GM12878 (cell line): ENCODE results near the gene MVB12B. TPM values are rescaled to one million over a fixed set of nuclear protein-coding genes. Genes with fewer than 3 reads are reported as not detected.

ENCODE experiments used
- ATAC-seq: fragments of 200-7000 bp; cut with Tn5 transposase; 3 replicates; pipeline ENCODE4 v1.9.1; 2020; ENCODE audit warnings: mild to moderate bottlenecking, moderate library complexity
- BruUV-seq: library from RNA; stranded (reverse); fragments of 400-500 nt; replicated peaks from 2 replicates; lab custom pipeline; 2021; lab: Mats Ljungman, UMichigan
- CTCF ChIA-PET: fragments of 300-600 bp; sonication (Branson Sonifier 250); formaldehyde crosslinking; extraction: SDS; loops from one replicate; lab custom pipeline; 2021; ENCODE audit warnings: inconsistent platforms; lab: Yijun Ruan, JAX
- POLR2A ChIA-PET: fragments of 350-600 bp; formaldehyde crosslinking; extraction: SDS; loops from one replicate; lab custom pipeline; 2021; ENCODE audit warnings: inconsistent platforms; lab: Charles Lee
- RAD21 ChIA-PET: fragments of 300-600 bp; sonication (Branson Sonifier 250); formaldehyde crosslinking; loops from one replicate; lab custom pipeline; 2023; ENCODE audit warnings: antibody characterized with exemption; ENCODE audit not compliant: unreplicated experiment; lab: Charles Lee
- SMC1A ChIA-PET: fragments of 300-600 bp; sonication (Branson Sonifier 250); formaldehyde crosslinking; loops from one replicate; lab custom pipeline; 2023; ENCODE audit not compliant: unreplicated experiment, uncharacterized antibody; lab: Charles Lee
- DNase-seq: peaks from one replicate; pipeline ENCODE4 v3.0.0-alpha.2; 2011; ENCODE audit warnings: low read depth, low spot score
- FAIRE-seq: peaks from 3 replicates; lab custom pipeline; 2011; peaks lifted over from hg19 to GRCh38; lab: Jason Lieb, UNC
- H2AFZ ChIP-seq: 2 replicates; pipeline ENCODE4 v1.6.0; 2011; ENCODE audit warnings: low read depth, low read length, control low read depth; ENCODE audit not compliant: control insufficient read depth
- H3K27ac ChIP-seq: 2 replicates; pipeline ENCODE4 v1.5.1; 2011; ENCODE audit warnings: control low read depth; ENCODE audit not compliant: control insufficient read depth, insufficient read depth
- H3K27me3 ChIP-seq, 2 experiments: replicated peaks in 1 of 2; 2 replicates each; pipeline versions ENCODE4 v1.6.0 to v1.6.1; 2011; ENCODE audit warnings: low read length in 1 of 2; ENCODE audit not compliant: control insufficient read depth in 2 of 2, insufficient read depth in 2 of 2
- H3K36me3 ChIP-seq, 2 experiments: 2 replicates each; pipeline ENCODE4 v1.5.1; 2011; ENCODE audit warnings: low read length in 1 of 2; ENCODE audit not compliant: control insufficient read depth in 2 of 2, insufficient read depth in 2 of 2
- H3K4me1 ChIP-seq: 2 replicates; pipeline ENCODE4 v1.6.1; 2011; ENCODE audit warnings: mild to moderate bottlenecking, low read length, moderate library complexity, mixed read lengths; ENCODE audit not compliant: control insufficient read depth, insufficient read depth
- H3K4me2 ChIP-seq: 2 replicates; pipeline ENCODE4 v1.6.0; 2011; ENCODE audit warnings: control low read depth; ENCODE audit not compliant: control insufficient read depth, insufficient read depth
- H3K4me3 ChIP-seq: fragments of 200-600 bp; sonication (generic); 2 replicates; pipeline ENCODE4 v1.5.1; 2016
- H3K79me2 ChIP-seq: 2 replicates; pipeline ENCODE4 v1.6.0; 2011; ENCODE audit warnings: low read length; ENCODE audit not compliant: control insufficient read depth, insufficient read depth
- H3K9ac ChIP-seq: 2 replicates; pipeline ENCODE4 v1.8.0; 2011; ENCODE audit warnings: low read length, control low read depth, mixed read lengths; ENCODE audit not compliant: control insufficient read depth, insufficient read depth
- H3K9me3 ChIP-seq: replicated peaks from 3 replicates; pipeline ENCODE4 v1.5.1; 2011; ENCODE audit warnings: mild to moderate bottlenecking, low read length; ENCODE audit not compliant: control insufficient read depth, insufficient read depth
- H4K20me1 ChIP-seq: 2 replicates; pipeline ENCODE4 v1.6.0; 2011; ENCODE audit not compliant: control insufficient read depth, insufficient read depth
- BRCA1 ChIP-seq: IDR thresholded peaks from 2 replicates; pipeline ENCODE4 v1.6.1; 2011; ENCODE audit warnings: low read depth, low read length, improper control_type of control experiment
- CHD1 ChIP-seq: IDR thresholded peaks from 2 replicates; pipeline ENCODE4 v1.6.1; 2012; ENCODE audit warnings: low read depth, low read length, improper control_type of control experiment
- CHD2 ChIP-seq: IDR thresholded peaks from 2 replicates; pipeline ENCODE4 v1.6.1; 2011; ENCODE audit warnings: low read depth, low read length, improper control_type of control experiment, borderline replicate concordance
- HCFC1 ChIP-seq: fragments of 150-350 bp; IDR thresholded peaks from 2 replicates; pipeline ENCODE4 v1.6.1; 2014; ENCODE audit warnings: low read length
- IKZF1 ChIP-seq: fragments of 450-650 bp; conservative IDR thresholded peaks from 2 replicates; pipeline ENCODE4 v1.6.1; 2017; ENCODE audit warnings: antibody characterized with exemption, mild to moderate bottlenecking
- IKZF2 ChIP-seq, 2 experiments: fragments of 450-650 bp; IDR thresholded peaks; 2 replicates each; pipeline ENCODE4 v1.6.1; 2017; ENCODE audit warnings: mild to moderate bottlenecking in 2 of 2, moderate library complexity in 2 of 2
- MTA3 ChIP-seq: IDR thresholded peaks from 2 replicates; pipeline ENCODE4 v1.6.1; 2012; ENCODE audit warnings: low read length, inconsistent platforms, borderline replicate concordance
- NFXL1 ChIP-seq: fragments of 450-650 bp; IDR thresholded peaks from 2 replicates; pipeline ENCODE4 v1.6.1; 2017; ENCODE audit warnings: antibody characterized with exemption, mild to moderate bottlenecking, borderline replicate concordance
- PML ChIP-seq: IDR thresholded peaks from 2 replicates; pipeline ENCODE4 v1.6.1; 2012; ENCODE audit warnings: low read length, inconsistent platforms
- RAD21 ChIP-seq: IDR thresholded peaks from 2 replicates; pipeline ENCODE4 v1.6.1; 2011; ENCODE audit warnings: mild to moderate bottlenecking, low read depth, low read length, moderate library complexity; ENCODE audit not compliant: insufficient read depth
- SIX5 ChIP-seq: IDR thresholded peaks from 2 replicates; pipeline ENCODE4 v1.6.1; 2011; ENCODE audit warnings: mild to moderate bottlenecking, low read depth, low read length, moderate library complexity; ENCODE audit not compliant: severe bottlenecking
- SUPT20H ChIP-seq: IDR thresholded peaks from 2 replicates; pipeline ENCODE4 v1.6.1; 2011; ENCODE audit warnings: low read depth, mild to moderate bottlenecking, low read length, moderate library complexity, borderline replicate concordance; ENCODE audit not compliant: control insufficient read depth
- SUZ12 ChIP-seq: fragments of 200-600 bp; sonication (generic); IDR thresholded peaks from one replicate; pipeline ENCODE4 v1.6.1; 2018; ENCODE audit warnings: antibody characterized with exemption, mild to moderate bottlenecking; ENCODE audit not compliant: unreplicated experiment
- ZBED1 ChIP-seq: IDR thresholded peaks from 2 replicates; pipeline ENCODE4 v1.6.1; 2016; ENCODE audit warnings: borderline replicate concordance
- ZBTB11 ChIP-seq: fragments of 450-650 bp; formaldehyde crosslinking; IDR thresholded peaks from 2 replicates; pipeline ENCODE4 v1.5.0; 2022; ENCODE audit warnings: mild to moderate bottlenecking, missing genetic modification characterization
- WGBS: methylation state at CpG from one replicate; pipeline ENCODE4 v1.1.6; 2016; ENCODE audit warnings: low lambda C conversion rate; ENCODE audit not compliant: insufficient replicate concordance, insufficient coverage; ENCODE audit errors: missing lambda C conversion rate; 5-methylcytosine and 5-hydroxymethylcytosine counted together
- in situ Hi-C: fragments of 300-500 bp; cut with MboI; formaldehyde crosslinking; loops from 9 replicates; pipeline ENCODE4 v1.14.3; 2018; ENCODE audit warnings: mixed read lengths
- intact Hi-C: fragments of 100-400 bp; cut with micrococcal nuclease; formaldehyde crosslinking; loops from one replicate; pipeline ENCODE4 v1.14.2; 2022; ENCODE audit not compliant: unreplicated experiment
- polyA plus RNA-seq, 11 experiments: library from polyadenylated mRNA; depleted of rRNA in 4 of 11; unstranded in 6 of 11; stranded (reverse) in 5 of 11; fragments of >200 nt; fragmentation: Nextera tagmentation in 4 of 11; fragmentation: Illumina TruSeq in 1 of 11; extraction: Ambion mirVana in 4 of 11; extraction: Trizol in 1 of 11; gene quantifications; 1 replicate in 1 of 11; 2 replicates in 10 of 11; pipeline versions ENCODE4 v1.2.1 to v1.2.3, GENCODE V29; 2011 to 2016; ENCODE audit warnings: inconsistent platforms in 2 of 11, missing spikeins in 2 of 11, low read depth in 1 of 11
- total RNA-seq, 4 experiments: library from RNA; depleted of rRNA in 3 of 4; stranded (reverse); fragments of >200 nt in 3 of 4; fragmentation: Illumina TruSeq in 1 of 4; extraction: Trizol in 1 of 4; gene quantifications; 2 replicates each; pipeline versions ENCODE4 v1.2.1 to v1.2.3, GENCODE V29; 2013 to 2021

MVB12B gene
- total and polyA plus RNA-seq, 10 of the 15 experiments (the other 5 are each of a cell fraction or from before 2014, with no cell fraction given): 0.08 TPM; not detected in 9

- H3K36me3 ChIP-seq: no peaks in the 10 kb centered on the region
- no peak overlapping the region for H3K27ac ChIP-seq
- H4K20me1 ChIP-seq: no peaks in the 10 kb centered on the region
- ATAC-seq (no peak), FAIRE-seq (no peak), DNase-seq (no peak)
- ChIA-PET RAD21 (no interaction called here), CTCF (no interaction called here), POLR2A (no interaction called here), SMC1A (no interaction called here)
- BruUV-seq: no TSS peak
- in situ Hi-C loops: no loop called here
- intact Hi-C loops: no loop called here
- no peak overlapping the region for H3K4me2 ChIP-seq
- no peaks in the 10 kb centered on the region for H3K79me2 ChIP-seq
- no peaks in the 10 kb centered on the region for H3K9me3 ChIP-seq
- H2AFZ ChIP-seq: no peak overlapping the region
- no peak overlapping the region for H3K4me3 ChIP-seq
- 41% methylated on average over 18 of the region's 18 CpGs for WGBS
- H3K9ac ChIP-seq: no peak overlapping the region
- H3K27me3 ChIP-seq: peaks cover 3 to 6% of the 10 kb centered on the region in 2 experiments; a peak in 3 of 4 replicates
- no peaks in the 10 kb centered on the region; the same call in none of the 2 replicates for H3K4me1 ChIP-seq
- TF ChIP-seq RAD21: no peak
These were observed 49.9 kb downstream of the MVB12B start for GRCh38 chr9:126376311-126377175.

- ATAC-seq (no peak), FAIRE-seq (no peak), DNase-seq (no peak)
- no peak overlapping the region for H3K9ac ChIP-seq
- no peaks in the 10 kb centered on the region for H4K20me1 ChIP-seq
- ChIA-PET POLR2A (no interaction called here), CTCF (no interaction called here), SMC1A (no interaction called here), RAD21 (no interaction called here)
- H3K79me2 ChIP-seq: no peaks in the 10 kb centered on the region
- no peaks in the 10 kb centered on the region for H3K36me3 ChIP-seq
- no peaks in the 10 kb centered on the region for H3K9me3 ChIP-seq
- in situ Hi-C loops: no loop called here
- no peak overlapping the region for H2AFZ ChIP-seq
- BruUV-seq: no TSS peak
- H3K4me1 ChIP-seq: no peaks in the 10 kb centered on the region; the same call in none of the 2 replicates
- peaks cover 3 to 6% of the 10 kb centered on the region in 2 experiments; a peak in 3 of 4 replicates for H3K27me3 ChIP-seq
- no peak overlapping the region for H3K4me2 ChIP-seq
- no peak overlapping the region for H3K27ac ChIP-seq
- H3K4me3 ChIP-seq: no peak overlapping the region
- intact Hi-C loops: no loop called here
- 46% methylated on average over 2 of the region's 2 CpGs for WGBS
- TF ChIP-seq ZBTB11 (CRISPR knock-in tag) (no peak), NFXL1 (no peak), BRCA1 (no peak), SUZ12 (no peak), CHD2 (no peak), PML (no peak), MTA3 (no peak), ZBED1 (no peak), HCFC1 (no peak), IKZF1 (no peak), CHD1 (no peak), SUPT20H (no peak), IKZF2 (IDR thresholded peaks at IDR 0.05) (no peak), SIX5 (no peak)
These were observed 50.5 kb downstream of the MVB12B start for GRCh38 chr9:126377176-126377509.
